H9 (cell line): ENCODE results near the gene DDX3Y. TPM values are rescaled to one million over a fixed set of nuclear protein-coding genes. Genes with fewer than 3 reads are reported as not detected.

Experiments used
- DNase-seq: peaks from one replicate; pipeline ENCODE4 v3.0.0-alpha.2; 2017
- H2AFZ ChIP-seq: one replicate; pipeline ENCODE4 v1.6.1; 2013; ENCODE audit warnings: mild to moderate bottlenecking, low read length, control low read depth, moderate library complexity
- H2AK5ac ChIP-seq: 2 replicates; pipeline ENCODE4 v1.6.1; 2013; ENCODE audit warnings: low read length, control low read depth, mixed read lengths; ENCODE audit not compliant: insufficient read length
- H2BK120ac ChIP-seq: one replicate; pipeline ENCODE4 v1.6.1; 2013; ENCODE audit warnings: low read depth, mild to moderate bottlenecking, low read length, control low read depth, inconsistent platforms; ENCODE audit not compliant: poor library complexity, severe bottlenecking
- H2BK12ac ChIP-seq: 2 replicates; pipeline ENCODE4 v1.6.1; 2013; ENCODE audit warnings: low read length, control low read depth, mixed read lengths, low read depth; ENCODE audit not compliant: insufficient read length
- H2BK15ac ChIP-seq: 2 replicates; pipeline ENCODE4 v1.6.1; 2013; ENCODE audit warnings: low read depth, low read length, control low read depth
- H2BK20ac ChIP-seq: one replicate; pipeline ENCODE4 v1.6.1; 2013; ENCODE audit warnings: low read depth, mild to moderate bottlenecking, low read length, control low read depth, inconsistent platforms; ENCODE audit not compliant: poor library complexity, severe bottlenecking
- H2BK5ac ChIP-seq: 2 replicates; pipeline ENCODE4 v1.6.1; 2013; ENCODE audit warnings: low read length, control low read depth, mixed read lengths; ENCODE audit not compliant: insufficient read length
- H3K14ac ChIP-seq: 2 replicates; pipeline ENCODE4 v1.6.1; 2013; ENCODE audit warnings: low read length, control low read depth; ENCODE audit not compliant: insufficient read depth
- H3K18ac ChIP-seq: 2 replicates; pipeline ENCODE4 v1.6.1; 2013; ENCODE audit warnings: low read depth, mild to moderate bottlenecking, mixed read lengths, low read length, control low read depth; ENCODE audit not compliant: insufficient read length
- H3K23ac ChIP-seq: 2 replicates; pipeline ENCODE4 v1.6.1; 2013; ENCODE audit warnings: low read length, control low read depth, mixed read lengths, low read depth; ENCODE audit not compliant: insufficient read length
- H3K23me2 ChIP-seq: 2 replicates; pipeline ENCODE4 v1.6.1; 2013; ENCODE audit warnings: low read depth, mild to moderate bottlenecking, mixed read lengths, low read length, control low read depth; ENCODE audit not compliant: insufficient read length, poor library complexity, severe bottlenecking
- H3K27ac ChIP-seq: 2 replicates; pipeline ENCODE4 v1.5.1; 2013; ENCODE audit warnings: low read length, control low read depth, mixed read lengths, low read depth; ENCODE audit not compliant: insufficient read length
- H3K27me3 ChIP-seq: 2 replicates; pipeline ENCODE4 v1.6.1; 2013; ENCODE audit warnings: low read length, control low read depth, inconsistent platforms; ENCODE audit not compliant: insufficient read depth
- H3K4ac ChIP-seq: 2 replicates; pipeline ENCODE4 v1.6.1; 2013; ENCODE audit warnings: low read depth, mild to moderate bottlenecking, control low read depth, inconsistent platforms, low read length, moderate library complexity
- H3K4me1 ChIP-seq: 2 replicates; pipeline ENCODE4 v1.6.1; 2013; ENCODE audit warnings: low read length, control low read depth, inconsistent platforms; ENCODE audit not compliant: insufficient read depth
- H3K4me2 ChIP-seq: 2 replicates; pipeline ENCODE4 v1.6.1; 2013; ENCODE audit warnings: low read length, control low read depth, mixed read lengths; ENCODE audit not compliant: insufficient read length, insufficient read depth
- H3K56ac ChIP-seq: 2 replicates; pipeline ENCODE4 v1.6.1; 2013; ENCODE audit warnings: low read depth, mild to moderate bottlenecking, mixed read lengths, low read length, control low read depth; ENCODE audit not compliant: insufficient read length
- H3K79me1 ChIP-seq: 2 replicates; pipeline ENCODE4 v1.6.1; 2013; ENCODE audit warnings: low read depth, mild to moderate bottlenecking, moderate library complexity, low read length, control low read depth, inconsistent platforms; ENCODE audit not compliant: insufficient read depth, poor library complexity, severe bottlenecking
- H3K79me2 ChIP-seq: 2 replicates; pipeline ENCODE4 v1.6.1; 2013; ENCODE audit warnings: low read length, control low read depth, inconsistent platforms; ENCODE audit not compliant: insufficient read depth
- H3K9ac ChIP-seq: 2 replicates; pipeline ENCODE4 v1.6.1; 2013; ENCODE audit warnings: low read length, control low read depth, mixed read lengths; ENCODE audit not compliant: insufficient read length; ENCODE audit errors: extremely low read depth
- H3K9me3 ChIP-seq: one replicate; pipeline ENCODE4 v1.6.1; 2013; ENCODE audit warnings: low read depth, low read length, inconsistent platforms; ENCODE audit not compliant: control insufficient read depth
- H3T11ph ChIP-seq: one replicate; pipeline ENCODE4 v1.6.1; 2013; ENCODE audit warnings: mild to moderate bottlenecking, low read length, control low read depth, inconsistent platforms
- H4K20me1 ChIP-seq: one replicate; pipeline ENCODE4 v1.6.1; 2013; ENCODE audit not compliant: control insufficient read depth, insufficient read length, insufficient read depth
- H4K5ac ChIP-seq: 2 replicates; pipeline ENCODE4 v1.6.1; 2013; ENCODE audit warnings: low read depth, mild to moderate bottlenecking, mixed read lengths, low read length, control low read depth; ENCODE audit not compliant: insufficient read length
- H4K8ac ChIP-seq: replicated peaks from 2 replicates; pipeline ENCODE4 v1.6.1; 2013; ENCODE audit warnings: low read length, control low read depth, mixed read lengths, low read depth; ENCODE audit not compliant: insufficient read length
- H4K91ac ChIP-seq: 2 replicates; pipeline ENCODE4 v1.6.1; 2013; ENCODE audit warnings: low read depth, mild to moderate bottlenecking, moderate library complexity, mixed read lengths, low read length, control low read depth; ENCODE audit not compliant: insufficient read length
- H3K27ac Mint-ChIP-seq, 3 experiments: 2 replicates in 2 of 3; 3 replicates in 1 of 3; pipeline ENCODE4 v1.8.0; 2020 to 2021; ENCODE audit warnings: mixed read lengths in 3 of 3, mild to moderate bottlenecking in 1 of 3, moderate library complexity in 1 of 3
- H3K27me3 Mint-ChIP-seq: 2 replicates; pipeline ENCODE4 v1.8.0; 2021; ENCODE audit warnings: low read depth, mild to moderate bottlenecking, moderate library complexity, mixed read lengths
- H3K36me3 Mint-ChIP-seq, 3 experiments: 2 replicates in 2 of 3; 3 replicates in 1 of 3; pipeline ENCODE4 v1.8.0; 2020 to 2021; ENCODE audit warnings: low read depth in 3 of 3, mixed read lengths in 3 of 3; ENCODE audit not compliant: insufficient read depth in 1 of 3
- H3K4me1 Mint-ChIP-seq, 2 experiments: 2 replicates each; pipeline ENCODE4 v1.8.0; 2020; ENCODE audit warnings: mixed read lengths in 2 of 2
- H3K4me3 Mint-ChIP-seq, 2 experiments: 2 replicates in 1 of 2; 3 replicates in 1 of 2; pipeline ENCODE4 v1.8.0; 2020 to 2021; ENCODE audit warnings: mild to moderate bottlenecking in 2 of 2, mixed read lengths in 2 of 2, moderate library complexity in 1 of 2
- H3K9me3 Mint-ChIP-seq, 2 experiments: 2 replicates in 1 of 2; 3 replicates in 1 of 2; pipeline ENCODE4 v1.8.0; 2020; ENCODE audit warnings: mild to moderate bottlenecking in 2 of 2, mixed read lengths in 2 of 2, moderate library complexity in 1 of 2
- CTCF ChIP-seq: fragments of 200-600 bp; sonication (generic); conservative IDR thresholded peaks from 3 replicates; pipeline ENCODE4 v1.8.0; 2021; ENCODE audit warnings: antibody characterized with exemption, mild to moderate bottlenecking
- WGBS: extraction: QIAGEN DNeasy Blood & Tissue Kit; methylation state at CpG from one replicate; pipeline ENCODE4 v1.1.7; 2013; ENCODE audit warnings: missing lambda C conversion rate, low lambda C conversion rate, mixed read lengths; ENCODE audit not compliant: insufficient read length; ENCODE audit errors: extremely low coverage; 5-methylcytosine and 5-hydroxymethylcytosine counted together
- total RNA-seq: library from RNA; stranded (reverse); gene quantifications from 2 replicates; pipeline ENCODE4 v1.2.1, GENCODE V29; 2021

DDX3Y gene
- total RNA-seq, 1 experiment from 2014 or later: not detected

DNA sequence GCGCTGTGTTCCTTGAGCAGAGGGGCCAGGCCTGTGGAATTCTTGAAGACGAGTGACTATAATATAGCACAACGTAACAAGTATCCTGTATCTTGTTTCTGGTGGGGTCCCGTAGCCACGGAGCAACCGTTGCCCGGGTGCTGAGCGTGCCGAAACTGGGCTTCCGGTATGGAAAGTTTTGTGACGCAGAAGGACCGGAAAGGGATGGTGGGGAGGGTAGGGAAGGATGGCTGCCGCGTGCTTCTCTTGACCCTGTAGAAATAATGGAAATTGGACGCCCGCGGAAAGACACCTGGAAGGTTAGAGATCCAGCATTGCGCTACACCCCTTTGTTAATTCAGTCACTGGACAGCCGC, 827 bp downstream of the DDX3Y start:
- Histone ChIP-seq H3K18ac (no peak overlapping the region), H3K79me1 (no peaks in the 10 kb centered on the region), H3K9ac (no peak overlapping the region), H4K8ac (no peak overlapping the region), H2BK20ac (no peak overlapping the region), H4K5ac (no peak overlapping the region), H2BK12ac (no peak overlapping the region), H3K56ac (no peak overlapping the region), H2BK15ac (no peak overlapping the region), H3K79me2 (no peaks in the 10 kb centered on the region), H3K23ac (no peak overlapping the region), H4K20me1 (no peaks in the 10 kb centered on the region), H3K9me3 (no peaks in the 10 kb centered on the region), H3K4me2 (no peak overlapping the region), H2BK120ac (no peak overlapping the region), H2BK5ac (no peak overlapping the region), H2AK5ac (no peak overlapping the region), H2AFZ (no peak overlapping the region), H3K27ac (no peak overlapping the region), H3K27me3 (no peaks in the 10 kb centered on the region), H3K14ac (no peak overlapping the region), H3T11ph (no peak overlapping the region), H3K23me2 (no peaks in the 10 kb centered on the region), H3K4me1 (no peaks in the 10 kb centered on the region), H4K91ac (no peak overlapping the region), H3K4ac (no peak overlapping the region)
- WGBS: no CpG with 5 or more reads among the region's 19 CpGs
- Mint-ChIP-seq H3K4me1 (no peaks in the 10 kb centered on the region), H3K4me3 (no peak overlapping the region), H3K27ac (no peak overlapping the region), H3K9me3 (no peaks in the 10 kb centered on the region), H3K36me3 (no peaks in the 10 kb centered on the region), H3K27me3 (no peaks in the 10 kb centered on the region)
- TF ChIP-seq CTCF: no peak
- DNase-seq: no peak
